GM12873 (cell line): ENCODE results near the gene UBTF.

Source experiments
- TF ChIP-seq, protein P1 (sequence below): IDR thresholded peaks from 2 replicates; pipeline ENCODE4 v1.5.1; 2012; ENCODE audit warnings: low read depth, mild to moderate bottlenecking, moderate library complexity, low read length, control low read depth; ENCODE audit not compliant: insufficient read depth; ENCODE audit errors: missing control alignments

Gene UBTF

GRCh38 chr17:44197107-44197506 is 22.4 kb downstream of the UBTF start:
- TF ChIP-seq, protein P1, sequence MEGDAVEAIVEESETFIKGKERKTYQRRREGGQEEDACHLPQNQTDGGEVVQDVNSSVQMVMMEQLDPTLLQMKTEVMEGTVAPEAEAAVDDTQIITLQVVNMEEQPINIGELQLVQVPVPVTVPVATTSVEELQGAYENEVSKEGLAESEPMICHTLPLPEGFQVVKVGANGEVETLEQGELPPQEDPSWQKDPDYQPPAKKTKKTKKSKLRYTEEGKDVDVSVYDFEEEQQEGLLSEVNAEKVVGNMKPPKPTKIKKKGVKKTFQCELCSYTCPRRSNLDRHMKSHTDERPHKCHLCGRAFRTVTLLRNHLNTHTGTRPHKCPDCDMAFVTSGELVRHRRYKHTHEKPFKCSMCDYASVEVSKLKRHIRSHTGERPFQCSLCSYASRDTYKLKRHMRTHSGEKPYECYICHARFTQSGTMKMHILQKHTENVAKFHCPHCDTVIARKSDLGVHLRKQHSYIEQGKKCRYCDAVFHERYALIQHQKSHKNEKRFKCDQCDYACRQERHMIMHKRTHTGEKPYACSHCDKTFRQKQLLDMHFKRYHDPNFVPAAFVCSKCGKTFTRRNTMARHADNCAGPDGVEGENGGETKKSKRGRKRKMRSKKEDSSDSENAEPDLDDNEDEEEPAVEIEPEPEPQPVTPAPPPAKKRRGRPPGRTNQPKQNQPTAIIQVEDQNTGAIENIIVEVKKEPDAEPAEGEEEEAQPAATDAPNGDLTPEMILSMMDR, result no peak

GRCh38 chr17:44193326-44194084 is 26.0 kb downstream of the UBTF start:
- TF ChIP-seq, protein P1, result no peak

DNA sequence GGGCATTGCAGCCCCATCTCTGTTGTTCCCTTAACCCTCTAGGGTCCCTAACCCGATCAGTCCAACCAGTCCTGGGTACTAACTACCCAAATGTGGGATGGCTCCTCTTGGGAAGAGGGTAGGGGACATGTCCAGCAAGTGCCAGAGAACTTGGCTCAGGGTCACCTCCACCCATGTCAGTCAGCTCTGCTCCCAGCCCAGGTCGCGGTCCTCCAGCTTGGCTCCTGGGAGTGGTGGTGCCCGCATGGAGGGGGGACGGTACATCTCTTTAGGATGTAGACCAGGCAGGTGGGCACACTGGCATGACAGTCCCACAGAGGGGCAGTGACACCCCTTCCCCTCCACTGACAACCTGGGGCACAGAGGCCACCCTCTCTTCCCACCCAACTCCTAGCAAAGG is 26.7 kb downstream of the UBTF start:
- TF ChIP-seq, protein P1, result no peak

GRCh38 chr17:44191941-44192496 is 27.5 kb downstream of the UBTF start:
- TF ChIP-seq, protein P1, result no peak

GRCh38 chr17:44191369-44191768 is 28.1 kb downstream of the UBTF start:
- TF ChIP-seq, protein P1, result no peak

DNA sequence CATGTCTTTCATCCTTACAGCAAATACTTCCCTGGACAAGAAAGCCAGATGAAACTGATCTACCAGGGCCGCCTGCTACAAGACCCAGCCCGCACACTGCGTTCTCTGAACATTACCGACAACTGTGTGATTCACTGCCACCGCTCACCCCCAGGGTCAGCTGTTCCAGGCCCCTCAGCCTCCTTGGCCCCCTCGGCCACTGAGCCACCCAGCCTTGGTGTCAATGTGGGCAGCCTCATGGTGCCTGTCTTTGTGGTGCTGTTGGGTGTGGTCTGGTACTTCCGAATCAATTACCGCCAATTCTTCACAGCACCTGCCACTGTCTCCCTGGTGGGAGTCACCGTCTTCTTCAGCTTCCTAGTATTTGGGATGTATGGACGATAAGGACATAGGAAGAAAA is 29.0 kb downstream of the UBTF start:
- TF ChIP-seq, protein P1, result no peak

- TF ChIP-seq, protein P1, result no peak
Measured at GRCh38 chr17:44188576-44189403, 30.7 kb downstream of the UBTF start.
